Lower lobe of right lung (tissue), 2 donors: ENCODE data around the gene RELT. TPM values are rescaled to one million over a fixed set of nuclear protein-coding genes. Genes with fewer than 3 reads are reported as not detected.
A peak's percentile ranks its signal among the peaks of the same experiment; 100 is the strongest.

ENCODE experiments used
- ATAC-seq, 2 donors: fragments of 200-7000 bp; cut with Tn5 transposase; one replicate each; pipeline ENCODE4 v1.9.1; 2020 to 2022; ENCODE audit warnings: mild to moderate bottlenecking in 2 of 2, moderate library complexity in 2 of 2
- DNase-seq: peaks from one replicate; pipeline ENCODE4 v3.0.0-alpha.2; 2020
- H3K27ac ChIP-seq: fragments of 200-600 bp; one replicate; pipeline ENCODE4 v1.8.0; 2022
- H3K27me3 ChIP-seq: fragments of 200-600 bp; one replicate; pipeline ENCODE4 v1.8.0; 2022; ENCODE audit warnings: low read depth
- H3K36me3 ChIP-seq: fragments of 200-600 bp; one replicate; pipeline ENCODE4 v1.8.0; 2022; ENCODE audit warnings: mild to moderate bottlenecking
- H3K4me1 ChIP-seq: fragments of 200-600 bp; one replicate; pipeline ENCODE4 v1.8.0; 2022
- H3K4me3 ChIP-seq: fragments of 200-600 bp; one replicate; pipeline ENCODE4 v1.8.0; 2022; ENCODE audit warnings: mild to moderate bottlenecking
- H3K9me3 ChIP-seq: fragments of 200-600 bp; one replicate; pipeline ENCODE4 v1.8.0; 2022
- intact Hi-C: fragments of 100-400 bp; cut with DNase I; formaldehyde crosslinking; loops from one replicate; pipeline ENCODE4 v1.11.0; 2022
- total RNA-seq: library from RNA; stranded (reverse); fragmentation: NEBNext Ultra II Directional; extraction: Animal tissue kit (Norgen Biotek cat#: 25700); gene quantifications from one replicate; pipeline ENCODE4 v1.2.1, GENCODE V29; 2021
- TF ChIP-seq, protein P1 (sequence below): fragments of 200-600 bp; IDR thresholded peaks from one replicate; pipeline ENCODE4 v1.8.0; 2022; ENCODE audit warnings: antibody characterized with exemption, mild to moderate bottlenecking
- donor health status: DM: no; HTN: yes; CAD: no; lungs with severe emphysema.

Gene RELT
- total RNA-seq, 1 donor from 2014 or later: 15.4 TPM

DNA sequence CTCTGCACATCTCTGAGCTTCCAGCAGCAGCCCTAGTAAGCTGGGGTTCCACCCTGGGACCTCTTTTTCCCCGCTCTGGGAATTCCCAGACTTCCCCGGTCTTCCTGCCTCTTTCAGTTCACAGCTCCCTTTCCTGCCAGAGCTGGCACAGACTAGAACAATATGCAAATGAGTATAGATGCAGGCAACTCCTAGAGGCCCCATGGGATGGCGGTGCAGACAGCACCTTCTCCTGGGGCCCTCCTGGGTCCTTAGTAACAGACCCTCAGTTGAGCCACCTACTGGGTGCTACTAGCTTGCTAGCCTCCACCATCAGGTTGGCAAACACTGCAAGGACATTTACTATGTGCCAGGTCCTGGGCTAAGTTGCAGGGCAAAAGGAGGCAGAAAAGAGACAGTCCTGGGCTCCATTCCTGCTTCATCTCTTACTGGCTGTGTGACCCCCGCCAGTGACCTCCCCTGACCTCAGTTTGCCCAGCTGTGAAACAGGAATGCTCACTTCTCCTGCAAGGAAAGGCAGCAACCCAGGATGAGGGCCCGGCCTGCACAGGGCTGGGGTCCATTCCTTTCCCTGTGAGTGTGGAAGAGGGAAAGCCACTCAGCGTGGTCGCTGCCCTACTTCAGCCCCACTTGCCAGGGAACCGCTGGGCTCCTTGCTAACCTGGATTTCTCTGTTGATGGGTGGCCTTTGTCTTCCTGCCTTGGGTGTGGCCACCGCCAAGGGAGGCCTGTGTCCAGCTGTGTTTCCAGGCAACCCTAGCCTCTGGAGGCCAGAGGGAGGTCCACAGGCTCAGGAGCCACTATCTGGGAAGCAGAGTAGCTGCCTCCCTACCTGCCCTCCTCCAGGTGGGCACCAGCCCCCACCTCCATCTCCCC, 7.3 kb downstream of the RELT start:
- H3K4me1 ChIP-seq: peaks cover 96% of the 10 kb centered on the region
- ATAC-seq (no peak), DNase-seq (no peak)
- no peaks in the 10 kb centered on the region for H3K9me3 ChIP-seq
- H3K27me3 ChIP-seq: no peaks in the 10 kb centered on the region
- peak overlapping the region; percentile 6 for H3K4me3 ChIP-seq
- TF ChIP-seq, protein P1, sequence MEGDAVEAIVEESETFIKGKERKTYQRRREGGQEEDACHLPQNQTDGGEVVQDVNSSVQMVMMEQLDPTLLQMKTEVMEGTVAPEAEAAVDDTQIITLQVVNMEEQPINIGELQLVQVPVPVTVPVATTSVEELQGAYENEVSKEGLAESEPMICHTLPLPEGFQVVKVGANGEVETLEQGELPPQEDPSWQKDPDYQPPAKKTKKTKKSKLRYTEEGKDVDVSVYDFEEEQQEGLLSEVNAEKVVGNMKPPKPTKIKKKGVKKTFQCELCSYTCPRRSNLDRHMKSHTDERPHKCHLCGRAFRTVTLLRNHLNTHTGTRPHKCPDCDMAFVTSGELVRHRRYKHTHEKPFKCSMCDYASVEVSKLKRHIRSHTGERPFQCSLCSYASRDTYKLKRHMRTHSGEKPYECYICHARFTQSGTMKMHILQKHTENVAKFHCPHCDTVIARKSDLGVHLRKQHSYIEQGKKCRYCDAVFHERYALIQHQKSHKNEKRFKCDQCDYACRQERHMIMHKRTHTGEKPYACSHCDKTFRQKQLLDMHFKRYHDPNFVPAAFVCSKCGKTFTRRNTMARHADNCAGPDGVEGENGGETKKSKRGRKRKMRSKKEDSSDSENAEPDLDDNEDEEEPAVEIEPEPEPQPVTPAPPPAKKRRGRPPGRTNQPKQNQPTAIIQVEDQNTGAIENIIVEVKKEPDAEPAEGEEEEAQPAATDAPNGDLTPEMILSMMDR: no peak
- H3K27ac ChIP-seq: peak overlapping the region; percentile 81
- H3K36me3 ChIP-seq: no peaks in the 10 kb centered on the region
- intact Hi-C loops: no loop called here

DNA sequence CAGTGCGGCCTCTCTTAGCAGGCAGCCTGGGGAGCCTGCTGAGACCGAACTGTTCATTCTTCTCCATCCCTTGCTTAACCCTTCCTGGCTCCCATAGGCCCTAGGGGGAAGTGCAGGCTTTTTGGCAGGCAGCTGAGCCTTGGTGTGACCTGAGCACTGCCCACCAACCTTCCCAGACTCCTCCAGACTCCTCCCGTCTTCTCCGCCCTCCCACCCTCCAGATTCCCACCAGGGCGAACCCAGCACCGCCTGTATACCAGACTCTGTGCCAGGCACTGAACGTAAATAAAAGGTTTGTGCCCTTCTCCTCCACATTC, 7.9 kb downstream of the RELT start:
- no peak for ATAC-seq
- Histone ChIP-seq H3K4me3 (no peak overlapping the region), H3K36me3 (no peaks in the 10 kb centered on the region), H3K9me3 (no peaks in the 10 kb centered on the region), H3K27me3 (no peaks in the 10 kb centered on the region), H3K4me1 (peaks cover 96% of the 10 kb centered on the region), H3K27ac (peak overlapping the region; percentile 81)
- intact Hi-C loops: no loop called here
- no peak for DNase-seq
- TF ChIP-seq, protein P1: no peak

DNA sequence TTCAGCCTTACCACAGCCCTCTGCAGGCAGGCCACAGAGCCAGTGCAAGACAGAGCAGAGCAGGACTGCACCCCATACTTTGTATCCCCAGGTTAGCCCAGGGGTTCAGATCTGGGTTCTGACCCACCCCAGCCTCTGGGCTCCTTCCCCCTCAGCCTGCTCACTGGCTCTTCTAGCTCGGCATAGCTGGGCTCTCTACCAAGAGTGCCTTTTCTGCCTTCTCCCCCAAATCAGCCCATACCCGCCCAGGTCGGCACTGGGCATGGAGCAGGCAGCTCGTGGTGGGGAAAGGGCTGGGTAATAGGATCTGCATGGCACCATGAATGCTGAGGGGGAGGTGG, 8.3 kb downstream of the RELT start:
- H3K27ac ChIP-seq: peak overlapping the region; percentile 81
- H3K9me3 ChIP-seq: no peaks in the 10 kb centered on the region
- intact Hi-C loops: no loop called here
- DNase-seq (no peak), ATAC-seq (no peak)
- H3K4me1 ChIP-seq: peaks cover 98% of the 10 kb centered on the region
- no peak overlapping the region for H3K4me3 ChIP-seq
- TF ChIP-seq, protein P1: no peak
- H3K27me3 ChIP-seq: no peaks in the 10 kb centered on the region
- H3K36me3 ChIP-seq: no peaks in the 10 kb centered on the region

DNA sequence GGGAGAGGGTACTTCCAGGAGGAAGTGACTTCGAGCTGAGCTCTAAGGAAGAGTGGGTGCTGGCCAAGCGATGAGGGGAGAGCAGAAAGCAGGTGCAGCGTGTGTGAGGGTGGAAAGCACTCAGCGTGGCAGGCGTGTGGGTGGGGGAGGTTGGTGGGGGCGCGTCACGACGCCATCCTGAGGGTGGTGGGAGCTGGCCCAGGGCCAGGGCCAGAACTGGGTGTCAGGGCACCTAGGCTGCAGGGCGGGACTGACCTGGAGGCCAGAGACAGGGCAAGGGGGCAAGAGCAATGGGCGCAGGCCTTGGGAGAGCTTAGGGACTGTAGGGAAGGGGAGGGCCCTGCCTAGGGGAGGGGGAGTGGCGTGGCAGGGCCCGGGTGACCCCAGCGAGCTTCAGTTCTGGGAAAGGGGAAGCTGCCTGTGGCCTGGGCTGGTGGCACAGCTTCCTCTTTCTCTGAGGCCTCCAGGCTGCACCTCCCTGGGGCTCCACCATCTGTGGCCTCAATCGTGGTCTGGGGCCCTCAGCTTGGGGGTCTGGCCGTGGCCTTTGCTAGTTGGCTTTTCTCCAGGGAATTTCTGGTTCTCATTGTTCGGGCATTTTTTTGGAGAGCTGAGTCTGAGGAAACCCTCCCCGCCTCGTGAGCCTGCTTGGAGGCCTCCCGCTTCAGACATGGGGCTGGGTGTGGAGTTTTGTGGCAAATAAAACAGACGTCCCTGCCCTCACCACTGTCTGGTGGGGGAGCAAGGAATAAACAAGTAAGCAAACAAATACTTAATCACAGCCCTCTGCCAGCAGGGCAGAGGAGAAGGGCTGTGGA, 8.9 kb downstream of the RELT start:
- peak overlapping the region; percentile 81 for H3K27ac ChIP-seq
- peak; percentile 65 to 84 for ATAC-seq
- intact Hi-C loops: no loop called here
- H3K4me3 ChIP-seq: no peak overlapping the region
- H3K27me3 ChIP-seq: no peaks in the 10 kb centered on the region
- no peaks in the 10 kb centered on the region for H3K36me3 ChIP-seq
- peak; percentile 90 for DNase-seq
- H3K9me3 ChIP-seq: no peaks in the 10 kb centered on the region
- TF ChIP-seq, protein P1: no peak
- peaks cover 92% of the 10 kb centered on the region for H3K4me1 ChIP-seq

DNA sequence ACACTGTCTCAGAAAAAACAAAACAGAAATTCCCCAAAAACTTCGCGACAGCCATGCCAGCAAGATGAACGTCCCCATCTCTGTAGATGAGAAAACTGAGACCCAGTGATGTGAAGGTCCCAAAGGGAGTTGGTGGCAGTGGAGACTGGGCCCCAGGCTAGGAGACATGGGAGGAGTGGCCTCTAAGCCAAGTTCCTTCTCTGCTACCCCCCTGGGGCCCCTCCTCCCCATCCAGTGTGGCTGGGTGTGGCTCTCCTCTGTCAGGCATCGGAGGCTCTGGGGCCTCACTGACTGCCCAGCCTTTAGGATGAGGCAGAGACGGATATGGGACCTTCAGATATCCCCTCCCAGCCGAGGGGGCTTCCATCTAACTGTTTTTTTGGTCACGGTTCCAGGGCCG, 9.8 kb downstream of the RELT start:
- intact Hi-C loops: no loop called here
- Histone ChIP-seq H3K27me3 (no peaks in the 10 kb centered on the region), H3K27ac (peak overlapping the region; percentile 81), H3K9me3 (no peaks in the 10 kb centered on the region), H3K4me1 (peaks cover 83% of the 10 kb centered on the region), H3K36me3 (peaks cover 6% of the 10 kb centered on the region), H3K4me3 (peak overlapping the region; percentile 21)
- TF ChIP-seq, protein P1: no peak
- ATAC-seq (peak; percentile 51 to 68), DNase-seq (peak; percentile 82)
